Parathyroid adenoma (tissue), 2 donors: ENCODE measurements around the gene HSD17B2.

ENCODE experiments used
- H2AFZ ChIP-seq: fragments of 300-600 bp; sonication (generic); one replicate; pipeline ENCODE4 v1.7.0; 2017; ENCODE audit warnings: antibody characterized with exemption, mild to moderate bottlenecking
- H3K27ac ChIP-seq: fragments of 300-600 bp; sonication (generic); one replicate; pipeline ENCODE4 v1.7.0; 2017
- H3K27me3 ChIP-seq: fragments of 300-600 bp; sonication (generic); one replicate; pipeline ENCODE4 v1.7.0; 2017; ENCODE audit warnings: low read length; ENCODE audit not compliant: control insufficient read depth, insufficient read depth
- H3K36me3 ChIP-seq: fragments of 300-600 bp; sonication (generic); one replicate; pipeline ENCODE4 v1.7.0; 2017; ENCODE audit warnings: low read length; ENCODE audit not compliant: control insufficient read depth, insufficient read depth
- H3K4me1 ChIP-seq: fragments of 300-600 bp; sonication (generic); one replicate; pipeline ENCODE4 v1.7.0; 2017; ENCODE audit warnings: control low read depth
- H3K4me2 ChIP-seq: fragments of 300-600 bp; sonication (generic); one replicate; pipeline ENCODE4 v1.7.0; 2017; ENCODE audit warnings: low read length
- H3K4me3 ChIP-seq: fragments of 300-600 bp; sonication (generic); one replicate; pipeline ENCODE4 v1.7.0; 2017; ENCODE audit warnings: low read depth, low read length
- H3K79me2 ChIP-seq: fragments of 300-600 bp; sonication (generic); one replicate; pipeline ENCODE4 v1.7.0; 2017; ENCODE audit warnings: control low read depth
- H3K9ac ChIP-seq: fragments of 300-600 bp; sonication (generic); one replicate; pipeline ENCODE4 v1.7.0; 2017; ENCODE audit warnings: mild to moderate bottlenecking
- H3K9me3 ChIP-seq: fragments of 300-600 bp; sonication (generic); one replicate; pipeline ENCODE4 v1.7.0; 2017; ENCODE audit warnings: low read length; ENCODE audit not compliant: control insufficient read depth
- CTCF ChIP-seq: fragments of 300-600 bp; sonication (generic); IDR thresholded peaks from one replicate; pipeline ENCODE4 v1.7.0; 2017; ENCODE audit warnings: antibody characterized with exemption, mild to moderate bottlenecking
- donor health status: primary hyperparathyroidism.

HSD17B2 gene

GRCh38 chr16:82041542-82041941, 6.5 kb downstream of the HSD17B2 start:
- Histone ChIP-seq H3K27ac (no peak overlapping the region), H3K4me3 (no peak overlapping the region), H3K27me3 (no peaks in the 10 kb centered on the region), H3K9ac (no peak overlapping the region), H2AFZ (no peak overlapping the region), H3K4me2 (no peak overlapping the region), H3K9me3 (no peaks in the 10 kb centered on the region), H3K79me2 (no peaks in the 10 kb centered on the region), H3K36me3 (no peaks in the 10 kb centered on the region), H3K4me1 (no peaks in the 10 kb centered on the region)
- TF ChIP-seq CTCF = no peak

GRCh38 chr16:82042144-82042543, 7.1 kb downstream of the HSD17B2 start:
- Histone ChIP-seq H3K4me1 (no peaks in the 10 kb centered on the region), H3K9ac (no peak overlapping the region), H3K9me3 (no peaks in the 10 kb centered on the region), H3K4me2 (no peak overlapping the region), H2AFZ (no peak overlapping the region), H3K36me3 (no peaks in the 10 kb centered on the region), H3K4me3 (no peak overlapping the region), H3K27ac (no peak overlapping the region), H3K27me3 (no peaks in the 10 kb centered on the region), H3K79me2 (no peaks in the 10 kb centered on the region)
- TF ChIP-seq CTCF = no peak

GRCh38 chr16:82042846-82043245, 7.8 kb downstream of the HSD17B2 start:
- Histone ChIP-seq H3K4me2 (no peak overlapping the region), H3K4me3 (no peak overlapping the region), H3K79me2 (no peaks in the 10 kb centered on the region), H3K27me3 (no peaks in the 10 kb centered on the region), H3K27ac (no peak overlapping the region), H3K9ac (no peak overlapping the region), H3K36me3 (no peaks in the 10 kb centered on the region), H3K9me3 (no peaks in the 10 kb centered on the region), H3K4me1 (no peaks in the 10 kb centered on the region), H2AFZ (no peak overlapping the region)
- no peak for TF ChIP-seq CTCF

DNA sequence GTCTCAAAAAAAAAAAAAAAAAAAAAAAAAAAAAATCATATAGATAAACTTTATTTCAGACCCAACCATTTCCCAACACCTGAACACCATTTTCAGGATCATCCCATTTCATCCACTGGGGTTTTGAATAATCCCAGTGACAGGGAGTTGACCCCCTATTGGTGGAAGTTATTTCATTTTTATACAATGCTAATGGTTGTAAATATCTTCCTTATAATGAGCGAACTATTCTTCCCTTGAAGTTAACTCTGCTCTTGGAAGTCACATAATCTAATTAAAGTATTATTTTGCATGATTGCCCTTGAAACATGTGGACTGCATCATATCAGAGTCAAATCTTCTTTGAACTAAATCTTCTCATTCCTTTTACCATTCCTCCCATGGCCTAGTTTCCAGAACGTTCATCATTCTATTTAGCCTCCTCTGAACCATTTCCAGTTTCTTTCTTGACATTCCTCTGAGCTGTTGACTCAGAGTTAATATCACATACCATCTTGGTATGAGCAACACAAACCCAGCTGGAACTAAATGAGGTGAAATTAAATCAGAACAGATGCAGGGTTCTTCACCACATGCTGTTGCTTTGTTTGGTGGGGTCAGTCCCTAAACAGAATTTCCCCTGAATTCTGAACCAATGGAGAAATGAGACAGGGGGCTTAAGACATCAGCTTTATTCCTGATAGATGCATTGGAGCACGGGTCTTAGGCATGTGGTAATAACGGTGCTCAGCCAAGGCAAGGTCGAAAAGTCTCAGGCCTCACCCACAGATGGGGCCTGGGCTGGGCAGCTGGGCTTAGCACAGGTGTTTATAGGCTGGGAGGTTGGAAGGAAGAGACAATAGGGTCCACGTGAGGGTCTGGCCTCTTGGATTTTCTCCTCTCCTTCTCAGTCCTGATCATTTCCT, 8.9 kb downstream of the HSD17B2 start:
- no peak overlapping the region for H3K9ac ChIP-seq
- no peaks in the 10 kb centered on the region for H3K9me3 ChIP-seq
- no peaks in the 10 kb centered on the region for H3K79me2 ChIP-seq
- H3K36me3 ChIP-seq = no peaks in the 10 kb centered on the region
- H2AFZ ChIP-seq = no peak overlapping the region
- no peaks in the 10 kb centered on the region for H3K4me1 ChIP-seq
- TF ChIP-seq CTCF = no peak
- H3K27ac ChIP-seq = no peak overlapping the region
- H3K27me3 ChIP-seq = no peaks in the 10 kb centered on the region
- H3K4me3 ChIP-seq = no peak overlapping the region
- no peak overlapping the region for H3K4me2 ChIP-seq

GRCh38 chr16:82044585-82044911, 9.5 kb downstream of the HSD17B2 start:
- Histone ChIP-seq H3K4me3 (no peak overlapping the region), H3K4me1 (no peaks in the 10 kb centered on the region), H3K9me3 (no peaks in the 10 kb centered on the region), H3K4me2 (no peak overlapping the region), H3K27me3 (no peaks in the 10 kb centered on the region), H3K36me3 (no peaks in the 10 kb centered on the region), H3K9ac (no peak overlapping the region), H3K27ac (no peak overlapping the region), H3K79me2 (no peaks in the 10 kb centered on the region), H2AFZ (no peak overlapping the region)
- TF ChIP-seq CTCF = no peak
